ENCODE data around the gene FOXD2. TPM values are rescaled to one million over a fixed set of nuclear protein-coding genes. Genes with fewer than 3 reads are reported as not detected.

Gene FOXD2
- total RNA-seq, 4 donors from 2014 or later: 0.12 to 0.16 TPM; not detected in 2

DNA sequence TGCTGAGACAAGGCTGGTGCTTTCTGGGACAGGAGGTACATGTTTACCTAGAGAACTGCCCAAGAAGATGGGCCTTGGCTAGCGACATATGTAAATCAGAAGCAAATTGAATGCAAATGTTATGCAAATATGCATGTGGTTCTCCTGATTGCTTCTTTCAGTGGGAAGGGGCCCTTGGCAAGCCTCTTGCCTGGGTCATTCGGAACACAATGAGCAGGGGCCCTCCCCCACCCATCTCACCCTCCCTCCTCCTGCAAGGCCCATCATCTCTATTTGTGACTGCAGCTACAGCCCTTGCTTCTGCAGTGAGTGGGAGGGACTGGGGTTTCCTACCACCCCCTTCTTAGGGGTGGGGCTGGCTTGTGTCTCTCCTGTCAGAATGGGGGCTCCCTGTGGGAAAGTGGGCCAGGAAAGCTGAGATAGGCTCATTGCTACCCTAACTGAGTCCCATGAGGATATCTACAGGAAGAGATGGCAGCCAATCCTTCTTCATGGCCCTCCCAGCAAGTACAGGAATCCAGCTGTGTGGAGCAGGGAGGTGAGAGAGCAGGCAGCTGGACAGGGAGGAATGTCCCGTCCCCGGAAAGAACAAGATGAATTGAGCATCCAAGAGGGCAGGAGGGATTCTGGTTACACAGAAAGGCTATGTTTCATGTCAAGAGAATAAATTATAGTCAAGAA lies 31.0 kb downstream of the FOXD2 start:
- TF ChIP-seq, protein P1, sequence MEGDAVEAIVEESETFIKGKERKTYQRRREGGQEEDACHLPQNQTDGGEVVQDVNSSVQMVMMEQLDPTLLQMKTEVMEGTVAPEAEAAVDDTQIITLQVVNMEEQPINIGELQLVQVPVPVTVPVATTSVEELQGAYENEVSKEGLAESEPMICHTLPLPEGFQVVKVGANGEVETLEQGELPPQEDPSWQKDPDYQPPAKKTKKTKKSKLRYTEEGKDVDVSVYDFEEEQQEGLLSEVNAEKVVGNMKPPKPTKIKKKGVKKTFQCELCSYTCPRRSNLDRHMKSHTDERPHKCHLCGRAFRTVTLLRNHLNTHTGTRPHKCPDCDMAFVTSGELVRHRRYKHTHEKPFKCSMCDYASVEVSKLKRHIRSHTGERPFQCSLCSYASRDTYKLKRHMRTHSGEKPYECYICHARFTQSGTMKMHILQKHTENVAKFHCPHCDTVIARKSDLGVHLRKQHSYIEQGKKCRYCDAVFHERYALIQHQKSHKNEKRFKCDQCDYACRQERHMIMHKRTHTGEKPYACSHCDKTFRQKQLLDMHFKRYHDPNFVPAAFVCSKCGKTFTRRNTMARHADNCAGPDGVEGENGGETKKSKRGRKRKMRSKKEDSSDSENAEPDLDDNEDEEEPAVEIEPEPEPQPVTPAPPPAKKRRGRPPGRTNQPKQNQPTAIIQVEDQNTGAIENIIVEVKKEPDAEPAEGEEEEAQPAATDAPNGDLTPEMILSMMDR (IDR thresholded peaks at IDR 0.05): no peak

DNA sequence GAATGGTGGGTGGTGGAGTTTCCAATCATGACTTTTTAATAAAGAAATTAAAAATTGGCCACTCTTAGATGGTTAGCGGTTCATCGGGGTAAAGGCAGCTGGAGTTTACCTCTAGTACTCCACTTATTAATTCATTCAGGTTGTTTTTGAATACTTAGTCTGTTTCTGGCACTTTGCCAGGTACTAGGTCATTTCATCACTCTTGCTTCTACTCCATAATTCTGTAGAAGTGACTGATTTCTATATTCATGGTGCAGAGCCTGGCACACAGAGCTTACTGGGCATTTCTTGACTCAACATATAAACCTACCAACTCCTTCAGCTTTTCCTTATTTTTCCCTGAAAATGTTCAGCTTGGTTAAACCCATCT lies 31.5 kb downstream of the FOXD2 start:
- TF ChIP-seq, protein P1 (IDR thresholded peaks at IDR 0.05): no peak
- ATAC-seq (ENCODE audit: low FRiP score) (no peak), DNase-seq (ENCODE audit: low spot score) (no peak)

More for the DNA sequence above, 31.0 kb downstream of the FOXD2 start:
- DNase-seq (ENCODE audit: low spot score) (no peak), ATAC-seq (ENCODE audit: low FRiP score) (no peak)

DNA sequence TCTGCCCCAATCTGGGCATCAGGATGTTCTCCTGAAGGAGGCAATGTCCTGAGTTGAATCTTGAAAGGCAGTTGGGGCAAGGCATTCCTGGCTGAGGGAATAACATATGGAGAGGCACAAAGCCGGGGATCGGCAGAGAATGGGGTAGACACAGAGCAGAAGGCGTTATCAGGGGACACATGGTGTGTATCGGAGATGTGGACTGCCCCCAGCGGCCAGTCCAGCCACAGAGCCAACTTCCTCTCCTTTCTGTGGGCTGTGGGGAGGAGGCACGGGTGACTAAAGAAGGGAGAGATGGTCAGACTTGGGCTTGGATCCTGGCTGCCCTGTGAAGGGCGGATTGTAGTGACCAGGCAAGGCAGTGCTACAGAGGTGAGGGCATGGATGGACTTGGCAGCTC lies 32.1 kb downstream of the FOXD2 start:
- no peak for DNase-seq (ENCODE audit: low spot score)

DNA sequence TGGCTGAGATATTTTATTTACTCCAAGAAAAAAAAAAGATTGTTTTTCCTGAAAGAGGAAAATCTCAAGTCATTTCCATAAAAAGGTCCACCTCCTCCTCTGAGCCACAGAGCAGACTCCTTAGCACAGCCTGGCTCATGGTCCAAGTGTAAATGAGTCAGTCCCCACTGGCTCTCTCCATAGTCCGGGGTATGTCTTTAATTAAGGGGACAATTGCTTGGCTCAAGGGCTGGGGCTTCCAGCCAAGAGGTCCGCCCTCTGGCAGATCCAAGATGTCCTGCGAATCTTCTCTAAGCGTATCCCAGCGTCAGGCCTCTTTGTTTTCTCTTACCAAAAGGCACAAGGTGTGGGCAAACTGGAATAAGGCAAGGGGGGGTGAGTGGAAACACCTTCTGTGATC lies 33.3 kb downstream of the FOXD2 start:
- ATAC-seq (ENCODE audit: low FRiP score) (no peak), DNase-seq (ENCODE audit: low spot score) (no peak)
- TF ChIP-seq, protein P1 (IDR thresholded peaks at IDR 0.05): no peak

More for the DNA sequence above, 32.1 kb downstream of the FOXD2 start:
- no peak for ATAC-seq (ENCODE audit: low FRiP score)
- TF ChIP-seq, protein P1 (IDR thresholded peaks at IDR 0.05): no peak

DNA sequence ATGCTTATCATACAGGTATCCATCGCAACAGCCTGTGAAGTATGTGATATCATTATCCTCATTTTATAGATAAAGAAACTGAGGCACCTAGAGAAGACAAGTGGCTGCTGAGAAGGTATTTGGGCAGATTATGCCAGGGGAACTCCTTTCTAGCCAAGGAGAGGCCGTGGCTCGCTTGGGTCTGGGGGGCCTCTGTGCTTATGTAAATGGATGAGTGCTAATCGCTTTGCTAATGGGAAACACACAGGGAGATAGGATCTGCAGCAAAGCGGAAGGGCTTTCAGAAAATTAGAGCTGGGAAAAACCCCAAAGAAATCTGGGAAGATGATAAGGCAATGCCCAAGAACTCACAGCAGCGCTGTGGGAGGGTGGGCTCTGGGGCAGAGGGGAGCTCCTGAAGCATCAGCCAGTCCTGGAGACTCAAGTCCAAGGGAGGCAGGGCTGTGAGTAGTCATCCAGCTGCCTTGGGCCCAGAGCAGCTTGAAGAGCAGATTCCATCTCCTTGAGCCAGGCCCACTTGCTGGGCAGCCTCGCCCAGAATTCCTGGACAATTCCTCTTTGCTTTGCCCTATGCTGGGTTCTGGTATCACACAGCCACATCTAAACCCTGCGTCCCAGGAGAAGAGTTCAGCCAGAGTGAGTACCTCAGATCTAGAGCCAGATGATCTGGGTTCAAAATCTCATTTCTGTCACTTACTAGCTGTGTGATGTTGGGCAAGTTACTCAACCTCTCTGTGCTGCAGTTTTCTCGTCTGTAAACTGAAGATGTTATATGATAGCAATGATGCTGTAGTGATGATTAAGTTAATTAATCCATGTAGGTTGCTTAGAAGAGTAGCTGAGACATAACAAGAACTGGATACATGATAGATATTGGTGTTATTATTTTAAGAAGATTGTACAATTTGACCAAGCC lies 36.7 kb downstream of the FOXD2 start:
- ATAC-seq (ENCODE audit: low FRiP score): no peak

DNA sequence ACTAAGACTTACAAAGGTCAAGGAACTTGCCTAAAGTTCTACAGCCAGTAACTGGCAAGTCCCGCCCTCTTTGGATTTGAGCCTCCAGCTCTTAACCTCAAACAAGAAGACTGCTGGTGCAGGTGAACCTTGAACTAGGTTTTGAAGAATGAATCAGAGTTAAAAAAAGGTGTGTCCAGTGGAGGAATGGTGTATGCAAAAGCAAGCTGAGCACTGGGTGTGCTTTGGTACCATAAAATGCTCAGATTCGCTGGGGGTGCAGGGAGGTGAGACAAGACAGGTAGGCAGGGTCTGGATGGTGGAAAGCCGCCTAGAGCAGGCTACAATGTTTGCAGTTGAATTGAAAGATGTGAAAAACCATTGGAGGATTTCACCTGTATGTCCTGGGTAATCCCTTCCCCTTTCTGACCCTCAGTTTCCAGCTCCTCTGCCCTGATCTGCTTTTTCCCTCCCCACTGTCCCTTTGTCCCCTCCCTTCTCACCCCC lies 39.8 kb downstream of the FOXD2 start:
- ATAC-seq (ENCODE audit: low FRiP score): peak; percentile 13
- TF ChIP-seq, protein P1 (IDR thresholded peaks at IDR 0.05): no peak

More for the DNA sequence above, 36.7 kb downstream of the FOXD2 start:
- TF ChIP-seq, protein P1 (IDR thresholded peaks at IDR 0.05): no peak
- no peak for DNase-seq (ENCODE audit: low spot score)

More for the DNA sequence above, 39.8 kb downstream of the FOXD2 start:
- no peak for DNase-seq (ENCODE audit: low spot score)

All from omental fat pad (tissue), 4 donors.